Dedifferentiated amniotic fluid mesenchymal stem cell (primary cell): ENCODE measurements around the gene VCY1B.
"Not testable (repeated sequence)": the region's sequence is repeated elsewhere in the genome, so short reads cannot be mapped to it uniquely, and the experiment has no call there.

Experiments used
- DNase-seq: peaks from one replicate; pipeline ENCODE4 v3.0.0-alpha.2; 2016; ENCODE audit errors: extremely low spot score

VCY1B gene

GRCh38 chrY:14055927-14056326, at the start of gene VCY1B:
Gene VCY1B, plus strand, starts transcription at chrY:14056227. Its CDS starts 63 bp downstream, at chrY:14056290.
- not testable (repeated sequence) for DNase-seq

GRCh38 chrY:14011916-14012315, 44.1 kb upstream of the VCY1B start:
- DNase-seq: not testable (repeated sequence)

GRCh38 chrY:14030395-14030794, 25.6 kb upstream of the VCY1B start:
- DNase-seq: not testable (repeated sequence)

- DNase-seq: no peak
These were observed 29.9 kb downstream of the VCY1B start for GRCh38 chrY:14085877-14086276.
